Neural progenitor cell (in vitro differentiated cells): ENCODE data around the gene AOX1.

Experiments used
- EZH2 ChIP-seq: fragments of 200-600 bp; sonication (generic); IDR thresholded peaks from 2 replicates; pipeline ENCODE4 v1.6.1; 2017; ENCODE audit warnings: antibody characterized with exemption, mild to moderate bottlenecking, moderate library complexity
- TF ChIP-seq, protein P1 (sequence below): fragments of 200-600 bp; sonication (generic); IDR thresholded peaks from 2 replicates; pipeline ENCODE4 v1.5.1; 2017; ENCODE audit warnings: antibody characterized with exemption, mild to moderate bottlenecking

DNA sequence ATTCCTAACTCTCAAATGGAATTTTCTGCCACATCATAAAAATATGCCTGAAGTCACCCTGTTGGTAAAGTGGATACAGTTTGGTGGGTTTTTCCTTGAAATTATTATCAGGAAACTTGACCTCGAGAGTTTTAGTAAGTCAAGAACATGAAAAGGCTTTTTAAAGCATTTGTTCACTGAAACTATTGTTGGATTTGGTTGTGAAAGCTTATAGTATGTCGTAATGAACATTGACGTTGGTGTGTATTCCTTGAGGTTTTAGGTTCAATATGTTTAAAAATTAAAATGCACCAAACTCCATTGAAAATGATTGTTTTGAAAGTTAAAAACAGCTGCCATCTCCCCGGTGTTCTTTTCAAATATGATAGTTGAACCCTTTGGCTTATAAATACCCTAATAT is 30.8 kb downstream of the AOX1 start:
- TF ChIP-seq, protein P1, sequence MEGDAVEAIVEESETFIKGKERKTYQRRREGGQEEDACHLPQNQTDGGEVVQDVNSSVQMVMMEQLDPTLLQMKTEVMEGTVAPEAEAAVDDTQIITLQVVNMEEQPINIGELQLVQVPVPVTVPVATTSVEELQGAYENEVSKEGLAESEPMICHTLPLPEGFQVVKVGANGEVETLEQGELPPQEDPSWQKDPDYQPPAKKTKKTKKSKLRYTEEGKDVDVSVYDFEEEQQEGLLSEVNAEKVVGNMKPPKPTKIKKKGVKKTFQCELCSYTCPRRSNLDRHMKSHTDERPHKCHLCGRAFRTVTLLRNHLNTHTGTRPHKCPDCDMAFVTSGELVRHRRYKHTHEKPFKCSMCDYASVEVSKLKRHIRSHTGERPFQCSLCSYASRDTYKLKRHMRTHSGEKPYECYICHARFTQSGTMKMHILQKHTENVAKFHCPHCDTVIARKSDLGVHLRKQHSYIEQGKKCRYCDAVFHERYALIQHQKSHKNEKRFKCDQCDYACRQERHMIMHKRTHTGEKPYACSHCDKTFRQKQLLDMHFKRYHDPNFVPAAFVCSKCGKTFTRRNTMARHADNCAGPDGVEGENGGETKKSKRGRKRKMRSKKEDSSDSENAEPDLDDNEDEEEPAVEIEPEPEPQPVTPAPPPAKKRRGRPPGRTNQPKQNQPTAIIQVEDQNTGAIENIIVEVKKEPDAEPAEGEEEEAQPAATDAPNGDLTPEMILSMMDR = no peak
- TF ChIP-seq EZH2 = no peak
